WTC11 (cell line): ENCODE results near the gene CNN2. TPM values are rescaled to one million over a fixed set of nuclear protein-coding genes. Genes with fewer than 3 reads are reported as not detected.

Experiments used
- ATAC-seq: fragments of 200-7000 bp; cut with Tn5 transposase; 2 replicates; pipeline ENCODE4 v1.10.0; 2021; ENCODE audit warnings: mild to moderate bottlenecking, moderate library complexity
- CTCF ChIA-PET: fragments of 300-600 bp; sonication (Branson Sonifier 250); formaldehyde crosslinking; loops from one replicate; lab custom pipeline; 2021; ENCODE audit warnings: antibody characterized with exemption; lab: Charles Lee
- POLR2A ChIA-PET: fragments of 350-600 bp; sonication (Branson Sonifier 250); formaldehyde crosslinking; loops from one replicate; lab custom pipeline; 2021; ENCODE audit warnings: antibody characterized with exemption; lab: Charles Lee
- DNase-seq: peaks from one replicate; pipeline ENCODE4 v3.0.0; 2021; ENCODE audit warnings: low spot score
- H3K27ac Mint-ChIP-seq: 2 replicates; pipeline ENCODE4 v1.8.0; 2021; ENCODE audit warnings: mixed read lengths
- H3K27me3 Mint-ChIP-seq: 2 replicates; pipeline ENCODE4 v1.8.0; 2021; ENCODE audit warnings: low read depth, mild to moderate bottlenecking, moderate library complexity, mixed read lengths
- H3K36me3 Mint-ChIP-seq: 2 replicates; pipeline ENCODE4 v1.8.0; 2021; ENCODE audit warnings: mixed read lengths
- H3K4me1 Mint-ChIP-seq: 2 replicates; pipeline ENCODE4 v1.8.0; 2022; ENCODE audit warnings: mixed read lengths
- H3K4me3 Mint-ChIP-seq: 2 replicates; pipeline ENCODE4 v1.8.0; 2021; ENCODE audit warnings: mild to moderate bottlenecking, moderate library complexity, mixed read lengths
- H3K9me3 Mint-ChIP-seq: 2 replicates; pipeline ENCODE4 v1.8.0; 2021; ENCODE audit warnings: mixed read lengths
- EMX1 ChIP-seq: fragments of 250-450 bp; sonication (Bioruptor Pico); IDR thresholded peaks from 2 replicates; pipeline ENCODE4 v1.8.0; 2021; ENCODE audit warnings: mild to moderate bottlenecking
- FOXK1 ChIP-seq: sonication (generic); formaldehyde crosslinking; IDR thresholded peaks from 2 replicates; pipeline ENCODE4 v1.8.0; 2022; ENCODE audit warnings: mild to moderate bottlenecking, moderate library complexity, missing genetic modification reagents
- GABPB1 ChIP-seq: sonication (generic); formaldehyde crosslinking; IDR thresholded peaks from 2 replicates; pipeline ENCODE4 v1.8.1; 2023; ENCODE audit warnings: mild to moderate bottlenecking, missing genetic modification reagents
- GTF2I ChIP-seq: fragments of 250-450 bp; sonication (Bioruptor Pico); conservative IDR thresholded peaks from 2 replicates; pipeline ENCODE4 v1.4.0; 2021; ENCODE audit warnings: mild to moderate bottlenecking
- HMGXB4 ChIP-seq: sonication (generic); formaldehyde crosslinking; IDR thresholded peaks from 2 replicates; pipeline ENCODE4 v1.8.1; 2023; ENCODE audit warnings: mild to moderate bottlenecking, moderate library complexity, missing genetic modification reagents
- IRF1 ChIP-seq: sonication (generic); formaldehyde crosslinking; IDR thresholded peaks from 2 replicates; pipeline ENCODE4 v1.8.0; 2023; ENCODE audit warnings: missing genetic modification reagents
- JAZF1 ChIP-seq: fragments of 250-450 bp; sonication (Bioruptor Pico); IDR thresholded peaks from 2 replicates; pipeline ENCODE4 v1.9.0; 2021; ENCODE audit warnings: moderate library complexity, mild to moderate bottlenecking, inconsistent platforms
- JUN ChIP-seq: sonication (generic); formaldehyde crosslinking; IDR thresholded peaks from 2 replicates; pipeline ENCODE4 v1.8.0; 2023; ENCODE audit warnings: mild to moderate bottlenecking, missing genetic modification reagents
- MAX ChIP-seq: sonication (generic); formaldehyde crosslinking; IDR thresholded peaks from 2 replicates; pipeline ENCODE4 v1.8.0; 2022; ENCODE audit warnings: mild to moderate bottlenecking, missing genetic modification reagents
- MYBL2 ChIP-seq: sonication (generic); formaldehyde crosslinking; IDR thresholded peaks from 2 replicates; pipeline ENCODE4 v1.8.1; 2023; ENCODE audit warnings: mild to moderate bottlenecking, moderate library complexity, missing genetic modification reagents
- NFATC4 ChIP-seq: fragments of 250-450 bp; sonication (Bioruptor Pico); IDR thresholded peaks from 2 replicates; pipeline ENCODE4 v1.9.0; 2021; ENCODE audit warnings: mild to moderate bottlenecking
- NR3C1 ChIP-seq: sonication (generic); formaldehyde crosslinking; conservative IDR thresholded peaks from 2 replicates; pipeline ENCODE4 v1.8.1; 2023; ENCODE audit warnings: low read depth, mild to moderate bottlenecking, missing genetic modification reagents
- PRDM15 ChIP-seq: sonication (generic); formaldehyde crosslinking; IDR thresholded peaks from 2 replicates; pipeline ENCODE4 v1.8.0; 2022; ENCODE audit warnings: missing genetic modification reagents
- SMAD3 ChIP-seq: sonication (generic); formaldehyde crosslinking; IDR thresholded peaks from 2 replicates; pipeline ENCODE4 v1.8.0; 2022; ENCODE audit warnings: missing genetic modification reagents, mild to moderate bottlenecking, borderline replicate concordance
- SMAD4 ChIP-seq: sonication (generic); formaldehyde crosslinking; IDR thresholded peaks from 2 replicates; pipeline ENCODE4 v1.8.0; 2022; ENCODE audit warnings: mild to moderate bottlenecking, missing genetic modification reagents
- TP53 ChIP-seq: sonication (generic); formaldehyde crosslinking; IDR thresholded peaks from 2 replicates; pipeline ENCODE4 v1.8.1; 2023; ENCODE audit warnings: mild to moderate bottlenecking, missing genetic modification reagents
- ZNF121 ChIP-seq: sonication (generic); formaldehyde crosslinking; IDR thresholded peaks from 2 replicates; pipeline ENCODE4 v1.8.0; 2023; ENCODE audit warnings: missing genetic modification reagents
- ZNF416 ChIP-seq: fragments of 250-450 bp; sonication (Bioruptor Pico); IDR thresholded peaks from 2 replicates; pipeline ENCODE4 v1.9.0; 2021; ENCODE audit warnings: mild to moderate bottlenecking, inconsistent platforms
- ZNF671 ChIP-seq: fragments of 250-450 bp; sonication (Bioruptor Pico); IDR thresholded peaks from 2 replicates; pipeline ENCODE4 v1.8.0; 2021; ENCODE audit warnings: mild to moderate bottlenecking
- total RNA-seq: library from RNA; stranded (reverse); gene quantifications from 3 replicates; pipeline ENCODE4 v1.2.3, GENCODE V29; 2021

The CNN2 gene
- total RNA-seq, 1 experiment from 2014 or later: 390 TPM

GRCh38 chr19:1070931-1071791 lies 44.8 kb downstream of the CNN2 start (continued):
- TF ChIP-seq HMGXB4 (CRISPR knock-in tag): peak; percentile 61; the same call in 1 of the 2 replicates
- no peak for TF ChIP-seq EMX1 (CRISPR knock-in tag)
- TF ChIP-seq NFATC4 (CRISPR knock-in tag): no peak
- TF ChIP-seq JAZF1 (CRISPR knock-in tag): no peak

GRCh38 chr19:1072371-1073015 lies 46.1 kb downstream of the CNN2 start:
- no peak overlapping the region for H3K27ac Mint-ChIP-seq
- CTCF ChIA-PET: interaction anchor here (0.7 to 2.6 kb wide), 3 partner anchors 9 to 194 kb away, joined by 3 to 45 read pairs (median 7); no protein-coding TSS in a partner anchor
- ATAC-seq: no peak
- POLR2A ChIA-PET: interaction anchor here (1.0 to 2.4 kb wide), 2 partner anchors 9 to 32 kb away, joined by 3 to 22 read pairs; no protein-coding TSS in a partner anchor
- H3K4me1 Mint-ChIP-seq: peaks cover 4% of the 10 kb centered on the region
- peak overlapping the region; percentile 72 for H3K4me3 Mint-ChIP-seq
- peaks cover 21% of the 10 kb centered on the region for H3K27me3 Mint-ChIP-seq
- H3K9me3 Mint-ChIP-seq: no peaks in the 10 kb centered on the region
- TF ChIP-seq FOXK1 (CRISPR knock-in tag): no peak
- no peak for TF ChIP-seq SMAD4 (CRISPR knock-in tag)
- TF ChIP-seq TP53 (CRISPR knock-in tag): no peak
- no peak for TF ChIP-seq ZNF671
- TF ChIP-seq MAX (CRISPR knock-in tag): no peak
- no peak for TF ChIP-seq GABPB1 (CRISPR knock-in tag)
- TF ChIP-seq GTF2I (CRISPR knock-in tag): peak; percentile 88
- no peak for TF ChIP-seq MYBL2
- no peak for TF ChIP-seq NR3C1 (CRISPR knock-in tag)
- no peak for TF ChIP-seq JAZF1 (CRISPR knock-in tag)
- no peak for TF ChIP-seq JUN
- TF ChIP-seq ZNF121: peak; percentile 94
- TF ChIP-seq SMAD3 (CRISPR knock-in tag): no peak
- no peak for TF ChIP-seq ZNF416
- no peak for TF ChIP-seq PRDM15 (CRISPR knock-in tag)
- no peak for TF ChIP-seq IRF1 (CRISPR knock-in tag)
- TF ChIP-seq, all 79 proteins: peak for 2
- DNase-seq: no peak
- peaks cover 9% of the 10 kb centered on the region for H3K36me3 Mint-ChIP-seq
